HUES48 (cell line): ENCODE results near the gene EXD1.
"Not testable (repeated sequence)": the region's sequence is repeated elsewhere in the genome, so short reads cannot be mapped to it uniquely, and the experiment has no call there.

Experiments
- H3K27ac ChIP-seq: one replicate; pipeline ENCODE4 v1.7.0; 2013; ENCODE audit warnings: low read depth, low read length, inconsistent platforms
- H3K27me3 ChIP-seq: 2 replicates; pipeline ENCODE4 v1.6.1; 2013; ENCODE audit warnings: mild to moderate bottlenecking, low read length; ENCODE audit not compliant: control insufficient read depth, insufficient read depth
- H3K36me3 ChIP-seq: 2 replicates; pipeline ENCODE4 v1.6.1; 2013; ENCODE audit warnings: low read length; ENCODE audit not compliant: control insufficient read depth, insufficient read depth
- H3K4me1 ChIP-seq: 2 replicates; pipeline ENCODE4 v1.6.1; 2013; ENCODE audit warnings: mild to moderate bottlenecking, low read length; ENCODE audit not compliant: control insufficient read depth, insufficient read depth
- H3K4me3 ChIP-seq: 2 replicates; pipeline ENCODE4 v1.5.1; 2013; ENCODE audit warnings: mild to moderate bottlenecking, low read depth, low read length
- H3K9ac ChIP-seq: 2 replicates; pipeline ENCODE4 v1.6.1; 2013; ENCODE audit warnings: mild to moderate bottlenecking, low read depth, low read length, moderate library complexity
- H3K9me3 ChIP-seq: 2 replicates; pipeline ENCODE4 v1.6.1; 2013; ENCODE audit warnings: low read length; ENCODE audit not compliant: control insufficient read depth, insufficient read depth

The EXD1 gene

DNA sequence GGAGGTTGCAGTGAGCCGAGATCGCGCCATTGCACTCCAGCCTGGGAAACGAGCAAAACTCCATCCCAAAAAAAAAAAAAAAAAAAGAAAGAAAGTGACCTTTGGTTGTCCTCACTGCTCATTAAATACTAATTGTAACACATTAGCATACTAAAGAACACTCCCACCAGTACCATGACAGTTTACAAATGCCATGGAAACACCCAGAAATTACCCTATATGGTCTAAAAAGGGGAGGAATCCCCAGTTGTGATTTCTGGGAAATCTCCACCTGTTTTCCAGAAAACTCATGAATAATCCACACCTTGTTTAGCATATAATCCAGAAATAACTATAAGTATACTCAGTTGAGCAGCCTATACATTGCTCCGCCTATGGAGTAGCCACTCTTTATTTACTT lies 90.9 kb downstream of the EXD1 start:
- Histone ChIP-seq H3K27ac (no peak overlapping the region), H3K4me1 (no peaks in the 10 kb centered on the region), H3K9ac (no peak overlapping the region), H3K4me3 (no peak overlapping the region), H3K36me3 (no peaks in the 10 kb centered on the region), H3K9me3 (no peaks in the 10 kb centered on the region), H3K27me3 (no peaks in the 10 kb centered on the region)

DNA sequence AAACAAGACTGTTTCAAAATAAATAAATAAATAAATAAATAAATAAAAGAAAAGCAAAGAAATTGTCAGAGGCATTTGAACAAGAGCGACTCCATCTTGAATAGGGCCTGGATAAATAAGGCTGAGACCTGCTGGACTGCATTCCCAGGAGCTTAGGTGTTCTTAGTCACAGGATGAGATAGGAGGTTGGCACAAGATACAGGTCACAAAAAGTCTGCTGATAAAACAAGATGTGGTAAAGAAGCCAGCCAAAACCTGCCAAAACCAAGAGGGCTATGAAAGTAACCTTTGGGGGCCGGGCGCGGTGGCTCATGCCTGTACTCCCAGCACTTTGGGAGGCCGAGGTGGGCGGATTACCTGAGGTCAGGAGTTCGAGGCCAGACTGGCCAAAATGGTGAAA lies 91.4 kb downstream of the EXD1 start:
- not testable (repeated sequence) for H3K27me3 ChIP-seq, H3K9me3 ChIP-seq, H3K4me1 ChIP-seq, H3K36me3 ChIP-seq, H3K9ac ChIP-seq, H3K4me3 ChIP-seq, H3K27ac ChIP-seq

DNA sequence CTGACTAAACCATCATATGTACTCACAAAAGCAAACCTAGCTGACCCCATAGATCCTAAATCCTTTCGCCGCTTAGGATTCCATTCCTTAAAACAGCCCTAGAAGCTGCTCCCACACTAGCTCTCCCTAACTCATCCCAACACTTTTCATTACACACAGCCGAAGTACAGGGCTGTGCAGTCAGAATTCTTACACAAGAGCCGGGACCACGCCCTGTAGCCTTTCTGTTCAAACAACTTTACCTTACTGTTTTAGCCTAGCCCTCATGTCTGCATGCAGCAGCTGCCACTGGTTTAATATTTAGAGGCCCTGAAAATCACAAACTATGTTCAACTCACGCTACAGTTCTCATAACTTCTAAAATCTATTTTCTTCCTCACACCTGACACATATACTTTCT lies 95.0 kb downstream of the EXD1 start:
- not testable (repeated sequence) for H3K36me3 ChIP-seq, H3K9ac ChIP-seq, H3K4me3 ChIP-seq, H3K9me3 ChIP-seq, H3K27ac ChIP-seq, H3K4me1 ChIP-seq, H3K27me3 ChIP-seq

DNA sequence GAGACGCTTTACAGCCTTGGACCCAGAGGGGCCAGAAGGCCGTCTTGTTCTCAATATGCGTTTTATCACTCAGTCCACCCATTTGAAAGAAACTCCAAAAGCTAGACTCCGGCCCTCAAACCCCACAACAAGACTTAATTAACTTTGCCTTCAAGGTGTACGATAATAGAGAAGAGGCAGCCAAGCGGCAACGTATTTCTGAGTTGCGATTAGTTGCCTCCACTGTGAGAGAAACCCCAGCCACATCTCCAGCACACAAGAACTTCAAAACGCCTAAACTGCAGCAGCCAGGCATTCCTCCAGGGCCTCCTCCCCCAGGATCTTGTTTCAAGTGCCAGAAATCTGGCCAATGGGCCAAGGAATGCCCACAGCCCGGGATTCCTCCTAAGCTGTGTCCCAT lies 97.1 kb downstream of the EXD1 start:
- Histone ChIP-seq H3K9ac (no peak overlapping the region), H3K4me1 (no peaks in the 10 kb centered on the region), H3K27me3 (no peaks in the 10 kb centered on the region), H3K36me3 (no peaks in the 10 kb centered on the region), H3K9me3 (no peaks in the 10 kb centered on the region), H3K27ac (no peak overlapping the region), H3K4me3 (no peak overlapping the region)
